GM12878 (cell line): ENCODE results near the gene RPS3. TPM values are rescaled to one million over a fixed set of nuclear protein-coding genes. Genes with fewer than 3 reads are reported as not detected.

Source experiments
- ATAC-seq: fragments of 200-7000 bp; cut with Tn5 transposase; 3 replicates; pipeline ENCODE4 v1.9.1; 2020; ENCODE audit warnings: mild to moderate bottlenecking, moderate library complexity
- BruUV-seq: library from RNA; stranded (reverse); fragments of 400-500 nt; replicated peaks from 2 replicates; lab custom pipeline; 2021; lab: Mats Ljungman, UMichigan
- CTCF ChIA-PET: fragments of 300-600 bp; sonication (Branson Sonifier 250); formaldehyde crosslinking; extraction: SDS; loops from one replicate; lab custom pipeline; 2021; ENCODE audit warnings: inconsistent platforms; lab: Yijun Ruan, JAX
- POLR2A ChIA-PET: fragments of 350-600 bp; formaldehyde crosslinking; extraction: SDS; loops from one replicate; lab custom pipeline; 2021; ENCODE audit warnings: inconsistent platforms; lab: Charles Lee
- RAD21 ChIA-PET: fragments of 300-600 bp; sonication (Branson Sonifier 250); formaldehyde crosslinking; loops from one replicate; lab custom pipeline; 2023; ENCODE audit warnings: antibody characterized with exemption; ENCODE audit not compliant: unreplicated experiment; lab: Charles Lee
- SMC1A ChIA-PET: fragments of 300-600 bp; sonication (Branson Sonifier 250); formaldehyde crosslinking; loops from one replicate; lab custom pipeline; 2023; ENCODE audit not compliant: unreplicated experiment, uncharacterized antibody; lab: Charles Lee
- DNase-seq: peaks from one replicate; pipeline ENCODE4 v3.0.0-alpha.2; 2011; ENCODE audit warnings: low read depth, low spot score
- FAIRE-seq: peaks from 3 replicates; lab custom pipeline; 2011; peaks lifted over from hg19 to GRCh38; lab: Jason Lieb, UNC
- H2AFZ ChIP-seq: 2 replicates; pipeline ENCODE4 v1.6.0; 2011; ENCODE audit warnings: low read depth, low read length, control low read depth; ENCODE audit not compliant: control insufficient read depth
- H3K27ac ChIP-seq: 2 replicates; pipeline ENCODE4 v1.5.1; 2011; ENCODE audit warnings: control low read depth; ENCODE audit not compliant: control insufficient read depth, insufficient read depth
- H3K27me3 ChIP-seq, 2 experiments: replicated peaks in 1 of 2; 2 replicates each; pipeline versions ENCODE4 v1.6.0 to v1.6.1; 2011; ENCODE audit warnings: low read length in 1 of 2; ENCODE audit not compliant: control insufficient read depth in 2 of 2, insufficient read depth in 2 of 2
- H3K36me3 ChIP-seq, 2 experiments: 2 replicates each; pipeline ENCODE4 v1.5.1; 2011; ENCODE audit warnings: low read length in 1 of 2; ENCODE audit not compliant: control insufficient read depth in 2 of 2, insufficient read depth in 2 of 2
- H3K4me1 ChIP-seq: 2 replicates; pipeline ENCODE4 v1.6.1; 2011; ENCODE audit warnings: mild to moderate bottlenecking, low read length, moderate library complexity, mixed read lengths; ENCODE audit not compliant: control insufficient read depth, insufficient read depth
- H3K4me2 ChIP-seq: 2 replicates; pipeline ENCODE4 v1.6.0; 2011; ENCODE audit warnings: control low read depth; ENCODE audit not compliant: control insufficient read depth, insufficient read depth
- H3K4me3 ChIP-seq: fragments of 200-600 bp; sonication (generic); 2 replicates; pipeline ENCODE4 v1.5.1; 2016
- H3K79me2 ChIP-seq: 2 replicates; pipeline ENCODE4 v1.6.0; 2011; ENCODE audit warnings: low read length; ENCODE audit not compliant: control insufficient read depth, insufficient read depth
- H3K9ac ChIP-seq: 2 replicates; pipeline ENCODE4 v1.8.0; 2011; ENCODE audit warnings: low read length, control low read depth, mixed read lengths; ENCODE audit not compliant: control insufficient read depth, insufficient read depth
- H3K9me3 ChIP-seq: replicated peaks from 3 replicates; pipeline ENCODE4 v1.5.1; 2011; ENCODE audit warnings: mild to moderate bottlenecking, low read length; ENCODE audit not compliant: control insufficient read depth, insufficient read depth
- H4K20me1 ChIP-seq: 2 replicates; pipeline ENCODE4 v1.6.0; 2011; ENCODE audit not compliant: control insufficient read depth, insufficient read depth
- EED ChIP-seq: sonication (generic); IDR thresholded peaks from 2 replicates; pipeline ENCODE4 v1.6.1; 2016; ENCODE audit warnings: antibody characterized with exemption, low read depth
- EGR1 ChIP-seq, 2 experiments: IDR thresholded peaks; 1 replicate in 1 of 2; 2 replicates in 1 of 2; pipeline ENCODE4 v1.6.1; 2011 to 2012; ENCODE audit warnings: low read depth in 2 of 2, low read length in 2 of 2, borderline replicate concordance in 1 of 2, mild to moderate bottlenecking in 1 of 2, moderate library complexity in 1 of 2
- ESRRA ChIP-seq: IDR thresholded peaks from 2 replicates; pipeline ENCODE4 v1.6.1; 2012; ENCODE audit warnings: mild to moderate bottlenecking, low read length, improper control_type of control experiment
- EZH2 ChIP-seq: IDR thresholded peaks from 2 replicates; pipeline ENCODE4 v1.6.1; 2012; ENCODE audit warnings: low read depth, mild to moderate bottlenecking, control low read depth, inconsistent platforms, low read length, borderline replicate concordance; ENCODE audit not compliant: control insufficient read depth
- GABPA ChIP-seq: IDR thresholded peaks from 2 replicates; pipeline ENCODE4 v1.6.1; 2014; ENCODE audit warnings: antibody characterized with exemption, low read depth, mild to moderate bottlenecking, inconsistent platforms
- MEF2B ChIP-seq: fragments of 450-650 bp; IDR thresholded peaks from 2 replicates; pipeline ENCODE4 v1.6.1; 2018; ENCODE audit warnings: mild to moderate bottlenecking, moderate library complexity; ENCODE audit not compliant: partially characterized antibody, poor library complexity, severe bottlenecking
- MYC ChIP-seq: IDR thresholded peaks from 2 replicates; pipeline ENCODE4 v1.6.1; 2011; ENCODE audit warnings: mild to moderate bottlenecking, low read length, moderate library complexity, inconsistent platforms; ENCODE audit not compliant: insufficient read depth, insufficient replicate concordance, insufficient read length, severe bottlenecking
- NFIC ChIP-seq: IDR thresholded peaks from 2 replicates; pipeline ENCODE4 v1.6.1; 2012; ENCODE audit warnings: low read depth, mild to moderate bottlenecking, inconsistent platforms, low read length, moderate library complexity
- POLR2A ChIP-seq: IDR thresholded peaks from 2 replicates; pipeline ENCODE4 v1.6.1; 2011; ENCODE audit warnings: low read depth, mild to moderate bottlenecking, low read length
- RFX5 ChIP-seq: IDR thresholded peaks from 2 replicates; pipeline ENCODE4 v1.6.1; 2011; ENCODE audit warnings: low read depth, low read length, improper control_type of control experiment
- SMAD5 ChIP-seq: IDR thresholded peaks from 2 replicates; pipeline ENCODE4 v1.6.1; 2016; ENCODE audit warnings: antibody characterized with exemption, low read depth
- SP1 ChIP-seq: IDR thresholded peaks from one replicate; pipeline ENCODE4 v1.6.1; 2011; ENCODE audit warnings: low read depth, low read length
- SRF ChIP-seq, 2 experiments: IDR thresholded peaks; 2 replicates each; pipeline ENCODE4 v1.6.1; 2011; ENCODE audit warnings: low read depth in 2 of 2, low read length in 2 of 2, mild to moderate bottlenecking in 1 of 2, moderate library complexity in 1 of 2
- WRNIP1 ChIP-seq: IDR thresholded peaks from 2 replicates; pipeline ENCODE4 v1.6.1; 2011; ENCODE audit warnings: low read depth, low read length, improper control_type of control experiment, borderline replicate concordance
- ZNF384 ChIP-seq: IDR thresholded peaks from 2 replicates; pipeline ENCODE4 v1.6.1; 2012; ENCODE audit warnings: low read depth, mild to moderate bottlenecking, low read length, improper control_type of control experiment, borderline replicate concordance
- WGBS: methylation state at CpG from one replicate; pipeline ENCODE4 v1.1.6; 2016; ENCODE audit warnings: low lambda C conversion rate; ENCODE audit not compliant: insufficient replicate concordance, insufficient coverage; ENCODE audit errors: missing lambda C conversion rate; 5-methylcytosine and 5-hydroxymethylcytosine counted together
- in situ Hi-C: fragments of 300-500 bp; cut with MboI; formaldehyde crosslinking; loops from 9 replicates; pipeline ENCODE4 v1.14.3; 2018; ENCODE audit warnings: mixed read lengths
- intact Hi-C: fragments of 100-400 bp; cut with micrococcal nuclease; formaldehyde crosslinking; loops from one replicate; pipeline ENCODE4 v1.14.2; 2022; ENCODE audit not compliant: unreplicated experiment
- polyA plus RNA-seq, 11 experiments: library from polyadenylated mRNA; depleted of rRNA in 4 of 11; unstranded in 6 of 11; stranded (reverse) in 5 of 11; fragments of >200 nt; fragmentation: Nextera tagmentation in 4 of 11; fragmentation: Illumina TruSeq in 1 of 11; extraction: Ambion mirVana in 4 of 11; extraction: Trizol in 1 of 11; gene quantifications; 1 replicate in 1 of 11; 2 replicates in 10 of 11; pipeline versions ENCODE4 v1.2.1 to v1.2.3, GENCODE V29; 2011 to 2016; ENCODE audit warnings: inconsistent platforms in 2 of 11, missing spikeins in 2 of 11, low read depth in 1 of 11
- total RNA-seq, 4 experiments: library from RNA; depleted of rRNA in 3 of 4; stranded (reverse); fragments of >200 nt in 3 of 4; fragmentation: Illumina TruSeq in 1 of 4; extraction: Trizol in 1 of 4; gene quantifications; 2 replicates each; pipeline versions ENCODE4 v1.2.1 to v1.2.3, GENCODE V29; 2013 to 2021
- TF ChIP-seq, protein P1 (sequence below): IDR thresholded peaks from 2 replicates; pipeline ENCODE4 v1.6.1; 2011; ENCODE audit warnings: borderline replicate concordance, low read depth, mild to moderate bottlenecking, moderate library complexity, low read length; ENCODE audit not compliant: insufficient read depth, poor library complexity, severe bottlenecking
- TF ChIP-seq, protein P2 (sequence below): fragments of 450-650 bp; IDR thresholded peaks from 2 replicates; pipeline ENCODE4 v1.6.1; 2016; ENCODE audit warnings: mild to moderate bottlenecking
- TF ChIP-seq, protein P3 (sequence below): fragments of 450-650 bp; conservative IDR thresholded peaks from 2 replicates; pipeline ENCODE4 v1.6.1; 2017; ENCODE audit warnings: mild to moderate bottlenecking, moderate library complexity

The RPS3 gene
- total and polyA plus RNA-seq, 10 of the 15 experiments (the other 5 are each of a cell fraction or from before 2014, with no cell fraction given): 2,127 to 9,556 (median 4,327) TPM

DNA sequence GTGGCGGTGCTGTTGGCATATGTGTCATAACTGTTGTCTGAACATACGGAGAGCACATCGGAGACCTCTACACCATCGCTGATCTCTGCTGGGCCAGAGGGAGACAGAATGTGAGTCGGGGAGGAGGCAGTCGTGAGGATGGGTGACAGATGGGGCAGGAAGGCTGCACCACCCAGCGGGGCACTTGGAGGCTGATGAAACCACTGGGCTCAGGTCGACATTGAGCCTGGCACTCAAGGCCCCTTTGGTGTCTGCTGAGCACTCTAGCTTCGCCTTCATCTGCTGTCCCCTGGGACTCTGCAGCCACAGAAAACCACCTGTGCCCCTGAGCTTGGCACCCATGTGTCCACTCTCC lies 36.2 kb downstream of the RPS3 start:
- RAD21 ChIA-PET: no interaction called here
- Histone ChIP-seq H3K27me3 (peaks cover 2 to 11% of the 10 kb centered on the region in 2 experiments), H3K4me3 (no peak overlapping the region), H4K20me1 (no peaks in the 10 kb centered on the region; the same call in 1 of the 2 replicates), H3K9ac (no peak overlapping the region), H3K9me3 (no peaks in the 10 kb centered on the region), H3K79me2 (no peaks in the 10 kb centered on the region), H3K36me3 (no peaks in the 10 kb centered on the region), H3K4me1 (no peaks in the 10 kb centered on the region), H2AFZ (no peak overlapping the region), H3K4me2 (no peak overlapping the region), H3K27ac (no peak overlapping the region)
- intact Hi-C loops (no loop called here), in situ Hi-C loops (no loop called here)
- BruUV-seq: no TSS peak
- SMC1A ChIA-PET: no interaction called here
- DNase-seq (no peak), ATAC-seq (no peak), FAIRE-seq (no peak)
- POLR2A ChIA-PET: no interaction called here
- WGBS: 38% methylated on average over 9 of the region's 9 CpGs
- CTCF ChIA-PET: interaction anchor here (0.9 to 1.6 kb wide), 2 partner anchors 10 to 11 kb away, joined by 3 read pairs; no protein-coding TSS in a partner anchor
- no peak for TF ChIP-seq NFIC
- no peak for TF ChIP-seq ESRRA
- no peak for TF ChIP-seq RFX5
- TF ChIP-seq SRF (IDR thresholded peaks at IDR 0.05; ENCODE audit: low read depth in 2 of 2, low read length in 2 of 2): no peak
- no peak for TF ChIP-seq SP1
- no peak for TF ChIP-seq EED
- TF ChIP-seq, protein P1, sequence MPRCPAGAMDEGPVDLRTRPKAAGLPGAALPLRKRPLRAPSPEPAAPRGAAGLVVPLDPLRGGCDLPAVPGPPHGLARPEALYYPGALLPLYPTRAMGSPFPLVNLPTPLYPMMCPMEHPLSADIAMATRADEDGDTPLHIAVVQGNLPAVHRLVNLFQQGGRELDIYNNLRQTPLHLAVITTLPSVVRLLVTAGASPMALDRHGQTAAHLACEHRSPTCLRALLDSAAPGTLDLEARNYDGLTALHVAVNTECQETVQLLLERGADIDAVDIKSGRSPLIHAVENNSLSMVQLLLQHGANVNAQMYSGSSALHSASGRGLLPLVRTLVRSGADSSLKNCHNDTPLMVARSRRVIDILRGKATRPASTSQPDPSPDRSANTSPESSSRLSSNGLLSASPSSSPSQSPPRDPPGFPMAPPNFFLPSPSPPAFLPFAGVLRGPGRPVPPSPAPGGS: no peak
- no peak for TF ChIP-seq SMAD5
- TF ChIP-seq WRNIP1: no peak
- TF ChIP-seq EZH2: no peak
- no peak for TF ChIP-seq EGR1 (IDR thresholded peaks at IDR 0.05; ENCODE audit: borderline replicate concordance in 1 of 2, low read depth in 2 of 2, low read length in 2 of 2)
- no peak for TF ChIP-seq GABPA
- TF ChIP-seq POLR2A: no peak
- TF ChIP-seq, protein P2, sequence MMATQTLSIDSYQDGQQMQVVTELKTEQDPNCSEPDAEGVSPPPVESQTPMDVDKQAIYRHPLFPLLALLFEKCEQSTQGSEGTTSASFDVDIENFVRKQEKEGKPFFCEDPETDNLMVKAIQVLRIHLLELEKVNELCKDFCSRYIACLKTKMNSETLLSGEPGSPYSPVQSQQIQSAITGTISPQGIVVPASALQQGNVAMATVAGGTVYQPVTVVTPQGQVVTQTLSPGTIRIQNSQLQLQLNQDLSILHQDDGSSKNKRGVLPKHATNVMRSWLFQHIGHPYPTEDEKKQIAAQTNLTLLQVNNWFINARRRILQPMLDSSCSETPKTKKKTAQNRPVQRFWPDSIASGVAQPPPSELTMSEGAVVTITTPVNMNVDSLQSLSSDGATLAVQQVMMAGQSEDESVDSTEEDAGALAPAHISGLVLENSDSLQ: no peak
- TF ChIP-seq MEF2B: no peak
- TF ChIP-seq ZNF384: no peak
- no peak for TF ChIP-seq MYC
- TF ChIP-seq, protein P3, sequence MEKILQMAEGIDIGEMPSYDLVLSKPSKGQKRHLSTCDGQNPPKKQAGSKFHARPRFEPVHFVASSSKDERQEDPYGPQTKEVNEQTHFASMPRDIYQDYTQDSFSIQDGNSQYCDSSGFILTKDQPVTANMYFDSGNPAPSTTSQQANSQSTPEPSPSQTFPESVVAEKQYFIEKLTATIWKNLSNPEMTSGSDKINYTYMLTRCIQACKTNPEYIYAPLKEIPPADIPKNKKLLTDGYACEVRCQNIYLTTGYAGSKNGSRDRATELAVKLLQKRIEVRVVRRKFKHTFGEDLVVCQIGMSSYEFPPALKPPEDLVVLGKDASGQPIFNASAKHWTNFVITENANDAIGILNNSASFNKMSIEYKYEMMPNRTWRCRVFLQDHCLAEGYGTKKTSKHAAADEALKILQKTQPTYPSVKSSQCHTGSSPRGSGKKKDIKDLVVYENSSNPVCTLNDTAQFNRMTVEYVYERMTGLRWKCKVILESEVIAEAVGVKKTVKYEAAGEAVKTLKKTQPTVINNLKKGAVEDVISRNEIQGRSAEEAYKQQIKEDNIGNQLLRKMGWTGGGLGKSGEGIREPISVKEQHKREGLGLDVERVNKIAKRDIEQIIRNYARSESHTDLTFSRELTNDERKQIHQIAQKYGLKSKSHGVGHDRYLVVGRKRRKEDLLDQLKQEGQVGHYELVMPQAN: no peak
